DMS53 treated with DMSO at 0.1 percent for 48 hours (cell line): Measurements from ENCODE around the gene SCN5A.

Experiments
- DNase-seq: peaks from one replicate; lab custom pipeline; 2025; ENCODE audit not compliant: unreplicated experiment; lab: John Stamatoyannopoulos, UW

The SCN5A gene

GRCh38 chr3:38649500-38650247, at the start of gene SCN5A:
Gene SCN5A, minus strand, starts transcription at chr3:38649687. Its CDS starts 16,380 bp downstream, at chr3:38633307.
- DNase-seq, result no peak

- DNase-seq, result no peak
Measured at GRCh38 chr3:38698760-38699159, 49.3 kb upstream of the SCN5A start.

GRCh38 chr3:38698061-38698460, 48.6 kb upstream of the SCN5A start:
- no peak for DNase-seq

- DNase-seq, result no peak
Measured at GRCh38 chr3:38696034-38696433, 46.5 kb upstream of the SCN5A start.

- DNase-seq, result no peak
Measured at GRCh38 chr3:38690185-38690584, 40.7 kb upstream of the SCN5A start.

GRCh38 chr3:38689774-38690173, 40.3 kb upstream of the SCN5A start:
- DNase-seq, result no peak

- no peak for DNase-seq
Measured at GRCh38 chr3:38689346-38689745, 39.9 kb upstream of the SCN5A start.

GRCh38 chr3:38687321-38687720, 37.8 kb upstream of the SCN5A start:
- DNase-seq, result no peak

GRCh38 chr3:38684546-38684945, 35.1 kb upstream of the SCN5A start:
- no peak for DNase-seq

GRCh38 chr3:38669668-38670067, 20.2 kb upstream of the SCN5A start:
- DNase-seq, result no peak

GRCh38 chr3:38662544-38662943, 13.1 kb upstream of the SCN5A start:
- DNase-seq, result no peak

- no peak for DNase-seq
Measured at GRCh38 chr3:38658841-38659240, 9.4 kb upstream of the SCN5A start.

- DNase-seq, result no peak
Measured at GRCh38 chr3:38657369-38657768, 7.9 kb upstream of the SCN5A start.

GRCh38 chr3:38655708-38656300, 6.3 kb upstream of the SCN5A start:
- DNase-seq, result no peak

GRCh38 chr3:38653685-38654537, 4.4 kb upstream of the SCN5A start:
- DNase-seq, result no peak

- no peak for DNase-seq
Measured at GRCh38 chr3:38652934-38653333, 3.4 kb upstream of the SCN5A start.

GRCh38 chr3:38651153-38651789, 1.8 kb upstream of the SCN5A start:
- no peak for DNase-seq

GRCh38 chr3:38650248-38650951, 913 bp upstream of the SCN5A start:
- no peak for DNase-seq

- no peak for DNase-seq
Measured at GRCh38 chr3:38648659-38649499, 608 bp downstream of the SCN5A start.
